Measurements from ENCODE around the gene STING1. TPM values are rescaled to one million over a fixed set of nuclear protein-coding genes. Genes with fewer than 3 reads are reported as not detected.
A peak's percentile ranks its signal among the peaks of the same experiment; 100 is the strongest.

Gene STING1
- total RNA-seq, 2 donors from 2014 or later: 151 to 160 TPM

DNA sequence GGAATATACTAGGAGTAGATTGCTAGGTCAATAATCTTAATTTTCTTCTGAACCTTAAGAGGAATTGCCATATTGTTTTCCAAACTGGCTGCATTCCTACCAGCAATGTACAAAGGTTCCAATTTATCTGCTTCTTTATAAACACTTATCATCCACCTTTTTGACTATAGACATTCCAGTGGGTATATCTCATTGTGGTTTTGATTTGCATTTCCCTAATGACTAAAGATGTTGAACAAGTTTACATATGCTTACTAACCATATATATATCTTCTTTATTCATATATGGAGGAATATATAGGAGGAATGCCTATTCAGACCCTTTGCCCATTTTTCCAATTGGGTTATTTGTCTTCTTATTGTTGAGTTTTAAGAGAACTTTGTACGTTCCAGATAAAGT, 50.9 kb downstream of the STING1 start:
- DNase-seq (no peak), ATAC-seq (no peak)
- Mint-ChIP-seq H3K4me1 (peaks cover 2% of the 10 kb centered on the region), H3K36me3 (ENCODE audit: low read depth) (peaks cover 3% of the 10 kb centered on the region), H3K27me3 (no peaks in the 10 kb centered on the region), H3K27ac (peak overlapping the region; percentile 14), H3K4me3 (no peak overlapping the region)
- no peaks in the 10 kb centered on the region for H3K9me3 ChIP-seq (ENCODE audit: control insufficient read depth, low read length, poor library complexity, severe bottlenecking)

- Mint-ChIP-seq H3K27ac (no peak overlapping the region), H3K4me3 (no peak overlapping the region), H3K4me1 (peaks cover 2% of the 10 kb centered on the region), H3K36me3 (ENCODE audit: low read depth) (peaks cover 3% of the 10 kb centered on the region), H3K27me3 (no peaks in the 10 kb centered on the region)
- DNase-seq: no peak
- peak; percentile 40 for ATAC-seq
- no peaks in the 10 kb centered on the region for H3K9me3 ChIP-seq (ENCODE audit: control insufficient read depth, low read length, poor library complexity, severe bottlenecking)
Measured at GRCh38 chr5:139430015-139430414, 52.5 kb downstream of the STING1 start.

- no peak overlapping the region for H3K27ac Mint-ChIP-seq
- H3K27me3 Mint-ChIP-seq: no peaks in the 10 kb centered on the region
- no peak overlapping the region for H3K4me3 Mint-ChIP-seq
- DNase-seq (no peak), ATAC-seq (no peak)
- no peaks in the 10 kb centered on the region for H3K9me3 ChIP-seq (ENCODE audit: control insufficient read depth, low read length, poor library complexity, severe bottlenecking)
- peaks cover 7% of the 10 kb centered on the region for H3K4me1 Mint-ChIP-seq
- H3K36me3 Mint-ChIP-seq (ENCODE audit: low read depth): peaks cover 8% of the 10 kb centered on the region
Measured at GRCh38 chr5:139426203-139426885, 56.2 kb downstream of the STING1 start.

Other genes with a start within 250 kb of the STING1 start
- gene MATR3, start 189.0 kb downstream of the STING1 start, total RNA-seq: 100 to 1,000 TPM; 318 to 325 TPM
- 100 to 1,000 TPM; 106 to 123 TPM for gene PAIP2, start 140.9 kb downstream of the STING1 start, total RNA-seq
- gene SLC23A1, start 99.5 kb downstream of the STING1 start, total RNA-seq: not detected
- gene MZB1, start 92.8 kb downstream of the STING1 start, total RNA-seq: 1 to 10 TPM; 2.2 to 3.1 TPM
- under 1 TPM; 0.57 to 0.72 TPM for gene PROB1, start 87.7 kb downstream of the STING1 start, total RNA-seq
- 1 to 10 TPM; 3.8 to 4.1 TPM for gene SPATA24, start 78.7 kb downstream of the STING1 start, total RNA-seq
- gene DNAJC18, start 43.2 kb downstream of the STING1 start, total RNA-seq: 1 to 10 TPM; 4.0 to 8.7 TPM
- gene ECSCR, start 20.0 kb downstream of the STING1 start, total RNA-seq: not detected
- gene SMIM33, start 11.8 kb downstream of the STING1 start, total RNA-seq: under 1 TPM; 0.13 to 0.32 TPM
- 100 to 1,000 TPM; 153 to 165 TPM for gene UBE2D2, start 78.6 kb upstream of the STING1 start, total RNA-seq
- 1 to 10 TPM; 3.2 to 4.3 TPM for gene CXXC5, start 165.6 kb upstream of the STING1 start, total RNA-seq